Transverse colon (tissue), 4 donors: Measurements from ENCODE around the gene SLC35F6. TPM values are rescaled to one million over a fixed set of nuclear protein-coding genes. Genes with fewer than 3 reads are reported as not detected.

Source experiments
- DNase-seq: peaks from one replicate; pipeline ENCODE4 v3.0.0-alpha.2; 2019
- H3K27ac ChIP-seq, 4 donors: fragments of 200-600 bp; sonication (generic); 2 replicates each; pipeline ENCODE4 v1.5.1; 2016 to 2018; ENCODE audit warnings: inconsistent platforms in 4 of 4
- H3K27me3 ChIP-seq: fragments of 200-600 bp; sonication (generic); 2 replicates; pipeline ENCODE4 v1.5.1; 2017; ENCODE audit warnings: inconsistent platforms
- H3K36me3 ChIP-seq, 4 donors: fragments of 200-600 bp; sonication (generic); 2 replicates each; pipeline ENCODE4 v1.5.1; 2017 to 2019; ENCODE audit warnings: inconsistent platforms in 4 of 4
- H3K4me1 ChIP-seq, 4 donors: fragments of 200-600 bp; sonication (generic); 2 replicates each; pipeline ENCODE4 v1.5.1; 2017 to 2020; ENCODE audit warnings: inconsistent platforms in 4 of 4
- H3K4me3 ChIP-seq, 4 donors: fragments of 200-600 bp; sonication (generic); 1 replicate in 1 of 4; 2 replicates in 3 of 4; pipeline versions ENCODE4 v1.5.1 to v1.6.1; 2017 to 2019; ENCODE audit warnings: inconsistent platforms in 4 of 4
- H3K9me3 ChIP-seq, 2 donors: fragments of 200-600 bp; sonication (generic); 2 replicates each; pipeline ENCODE4 v1.5.1; 2017 to 2019; ENCODE audit warnings: inconsistent platforms in 2 of 2
- CTCF ChIP-seq, 5 experiments: fragments of 200-600 bp in 3 of 5; fragments of 450-650 bp in 2 of 5; sonication (generic) in 3 of 5; IDR thresholded peaks; 1 replicate in 2 of 5; 2 replicates in 3 of 5; pipeline ENCODE4 v1.5.1; 2016 to 2017; ENCODE audit warnings: antibody characterized with exemption in 5 of 5, inconsistent platforms in 3 of 5, mild to moderate bottlenecking in 2 of 5, moderate library complexity in 1 of 5
- EP300 ChIP-seq: sonication (generic); formaldehyde crosslinking; IDR thresholded peaks from one replicate; pipeline ENCODE4 v1.6.1; 2017; ENCODE audit warnings: antibody characterized with exemption, low read depth
- POLR2A ChIP-seq: fragments of 450-650 bp; IDR thresholded peaks from one replicate; pipeline ENCODE4 v1.6.1; 2016; ENCODE audit warnings: antibody characterized with exemption, mild to moderate bottlenecking, moderate library complexity
- POLR2AphosphoS5 ChIP-seq, 3 donors: sonication (generic); formaldehyde crosslinking; IDR thresholded peaks; one replicate each; pipeline ENCODE4 v1.6.1; 2016; ENCODE audit warnings: antibody characterized with exemption in 3 of 3
- WGBS, 2 donors: methylation state at CpG; one replicate each; pipeline ENCODE4 v1.1.5; 2018; ENCODE audit warnings: low coverage in 1 of 2; 5-methylcytosine and 5-hydroxymethylcytosine counted together
- in situ Hi-C, 4 donors: fragments of 200-750 bp; cut with MboI; loops; one replicate each; pipeline versions ENCODE4 v1.15.0 to v1.15.1; 2017; ENCODE audit warnings: low sequenced_read_pairs in 3 of 4, low pct_ligation_motif_present in 1 of 4, low pct_unique_long_range_greater_than_20kb in 1 of 4
- intact Hi-C: fragments of 100-400 bp; cut with DNase I; formaldehyde crosslinking; loops from one replicate; pipeline ENCODE4 v1.15.1; 2023; ENCODE audit warnings: low total_unique reads
- total RNA-seq, 4 donors: library from RNA; depleted of rRNA; stranded (reverse); fragments of >200 nt; gene quantifications; one replicate each; pipeline ENCODE4 v1.1.0, GENCODE V29; 2016

The SLC35F6 gene
- total RNA-seq, 4 donors from 2014 or later = 23.3 to 36.3 (median 33.3) TPM

GRCh38 chr2:26809211-26809610, 45.1 kb downstream of the SLC35F6 start:
- H3K4me3 ChIP-seq = no peak overlapping the region
- TF ChIP-seq POLR2A (no peak), CTCF (IDR thresholded peaks at IDR 0.05) (no peak)
- intact Hi-C loops (no loop called here), in situ Hi-C loops (no loop called here)
- no peak for DNase-seq
- WGBS, 2 donors = 88% methylated on average over 3 of the region's 3 CpGs; no CpG with 5 or more reads in 1 of the 2 donors
- peaks cover 6% of the 10 kb centered on the region for H3K27me3 ChIP-seq
- H3K9me3 ChIP-seq = no peaks in the 10 kb centered on the region
- no peak overlapping the region for H3K27ac ChIP-seq
- no peaks in the 10 kb centered on the region for H3K4me1 ChIP-seq
- no peaks in the 10 kb centered on the region for H3K36me3 ChIP-seq

- in situ Hi-C loops = no loop called here
- H3K9me3 ChIP-seq = no peaks in the 10 kb centered on the region
- intact Hi-C loops = no loop called here
- H3K4me3 ChIP-seq = no peak overlapping the region
- H3K36me3 ChIP-seq = no peaks in the 10 kb centered on the region
- 50 to 59% methylated on average over 6 of the region's 6 CpGs for WGBS, 2 donors
- no peak for DNase-seq
- no peaks in the 10 kb centered on the region for H3K4me1 ChIP-seq
- TF ChIP-seq POLR2AphosphoS5 (IDR thresholded peaks at IDR 0.05) = no peak
- no peak for TF ChIP-seq EP300
- no peak for TF ChIP-seq POLR2A
- no peak for TF ChIP-seq CTCF (IDR thresholded peaks at IDR 0.05)
- no peak overlapping the region for H3K27ac ChIP-seq
- peaks cover 6% of the 10 kb centered on the region for H3K27me3 ChIP-seq
Observed at GRCh38 chr2:26809876-26810577, 45.9 kb downstream of the SLC35F6 start.

GRCh38 chr2:26811261-26811660, 47.2 kb downstream of the SLC35F6 start:
- no peaks in the 10 kb centered on the region for H3K9me3 ChIP-seq
- H3K36me3 ChIP-seq = no peaks in the 10 kb centered on the region
- no peak overlapping the region for H3K4me3 ChIP-seq
- H3K27ac ChIP-seq = no peak overlapping the region
- H3K27me3 ChIP-seq = peaks cover 6% of the 10 kb centered on the region
- 77 to 78% methylated on average over 5 to 8 of the region's 8 CpGs for WGBS, 2 donors
- H3K4me1 ChIP-seq = no peaks in the 10 kb centered on the region
- in situ Hi-C loops (no loop called here), intact Hi-C loops (no loop called here)
- DNase-seq = no peak
- TF ChIP-seq POLR2A (no peak), POLR2AphosphoS5 (IDR thresholded peaks at IDR 0.05) (no peak), EP300 (no peak), CTCF (IDR thresholded peaks at IDR 0.05) (no peak)

GRCh38 chr2:26811791-26812694, 48.0 kb downstream of the SLC35F6 start:
- intact Hi-C loops (no loop called here), in situ Hi-C loops (no loop called here)
- TF ChIP-seq EP300 = no peak
- no peak for TF ChIP-seq POLR2A
- TF ChIP-seq POLR2AphosphoS5 (IDR thresholded peaks at IDR 0.05) = no peak
- TF ChIP-seq CTCF (IDR thresholded peaks at IDR 0.05) = no peak
- 72 to 84% methylated on average over 7 to 14 of the region's 14 CpGs for WGBS, 2 donors
- no peaks in the 10 kb centered on the region for H3K36me3 ChIP-seq
- peaks cover 10% of the 10 kb centered on the region for H3K27me3 ChIP-seq
- H3K4me1 ChIP-seq = no peaks in the 10 kb centered on the region
- DNase-seq = no peak
- H3K9me3 ChIP-seq = no peaks in the 10 kb centered on the region
- H3K4me3 ChIP-seq = no peak overlapping the region
- no peak overlapping the region for H3K27ac ChIP-seq
